ENCODE data around the gene TSTD2.
"Not testable (repeated sequence)": the region's sequence is repeated elsewhere in the genome, so short reads cannot be mapped to it uniquely, and the experiment has no call there.

The TSTD2 gene

DNA sequence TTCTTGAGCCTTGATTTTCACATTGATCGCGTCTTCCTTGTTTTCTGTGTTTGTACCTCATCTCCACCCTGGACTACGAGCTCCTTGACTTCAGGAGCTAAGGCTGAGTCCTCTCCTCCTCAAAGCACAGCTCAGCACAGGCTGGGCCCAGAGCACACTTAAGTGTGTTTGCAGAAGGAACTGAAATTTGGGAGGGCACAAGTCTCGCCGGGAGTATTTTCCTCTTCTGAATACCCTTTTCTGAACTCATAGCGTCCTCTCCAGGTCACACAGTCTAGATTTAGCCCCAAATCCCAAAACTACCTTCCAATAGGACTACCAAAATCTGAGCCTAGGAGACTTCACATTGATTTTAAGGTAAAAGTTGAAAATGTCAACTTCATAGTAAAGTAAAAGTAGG is 41.6 kb downstream of the TSTD2 start:
- no peak overlapping the region for H2AFZ ChIP-seq (ENCODE audit: low read depth)
- TF ChIP-seq, protein P1, sequence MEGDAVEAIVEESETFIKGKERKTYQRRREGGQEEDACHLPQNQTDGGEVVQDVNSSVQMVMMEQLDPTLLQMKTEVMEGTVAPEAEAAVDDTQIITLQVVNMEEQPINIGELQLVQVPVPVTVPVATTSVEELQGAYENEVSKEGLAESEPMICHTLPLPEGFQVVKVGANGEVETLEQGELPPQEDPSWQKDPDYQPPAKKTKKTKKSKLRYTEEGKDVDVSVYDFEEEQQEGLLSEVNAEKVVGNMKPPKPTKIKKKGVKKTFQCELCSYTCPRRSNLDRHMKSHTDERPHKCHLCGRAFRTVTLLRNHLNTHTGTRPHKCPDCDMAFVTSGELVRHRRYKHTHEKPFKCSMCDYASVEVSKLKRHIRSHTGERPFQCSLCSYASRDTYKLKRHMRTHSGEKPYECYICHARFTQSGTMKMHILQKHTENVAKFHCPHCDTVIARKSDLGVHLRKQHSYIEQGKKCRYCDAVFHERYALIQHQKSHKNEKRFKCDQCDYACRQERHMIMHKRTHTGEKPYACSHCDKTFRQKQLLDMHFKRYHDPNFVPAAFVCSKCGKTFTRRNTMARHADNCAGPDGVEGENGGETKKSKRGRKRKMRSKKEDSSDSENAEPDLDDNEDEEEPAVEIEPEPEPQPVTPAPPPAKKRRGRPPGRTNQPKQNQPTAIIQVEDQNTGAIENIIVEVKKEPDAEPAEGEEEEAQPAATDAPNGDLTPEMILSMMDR (conservative IDR thresholded peaks at IDR 0.05; ENCODE audit: low read depth, low read length): no peak
- H3K79me2 ChIP-seq (ENCODE audit: insufficient read depth, low read depth): no peaks in the 10 kb centered on the region
- no peak overlapping the region for H3K27ac ChIP-seq
- no peaks in the 10 kb centered on the region for H3K4me1 ChIP-seq (ENCODE audit: low read depth, poor library complexity, severe bottlenecking)
- no peaks in the 10 kb centered on the region for H3K36me3 ChIP-seq (ENCODE audit: insufficient read depth)
- H3K4me3 ChIP-seq (IDR thresholded peaks at IDR 0.05; ENCODE audit: insufficient read depth, low read depth, low read length): no peak overlapping the region
- H3K9ac ChIP-seq: no peak overlapping the region
- H3K27me3 ChIP-seq (ENCODE audit: insufficient read depth, low read depth): no peaks in the 10 kb centered on the region
- no peak overlapping the region for H3K4me2 ChIP-seq
- no peaks in the 10 kb centered on the region for H4K20me1 ChIP-seq (ENCODE audit: insufficient read depth)

DNA sequence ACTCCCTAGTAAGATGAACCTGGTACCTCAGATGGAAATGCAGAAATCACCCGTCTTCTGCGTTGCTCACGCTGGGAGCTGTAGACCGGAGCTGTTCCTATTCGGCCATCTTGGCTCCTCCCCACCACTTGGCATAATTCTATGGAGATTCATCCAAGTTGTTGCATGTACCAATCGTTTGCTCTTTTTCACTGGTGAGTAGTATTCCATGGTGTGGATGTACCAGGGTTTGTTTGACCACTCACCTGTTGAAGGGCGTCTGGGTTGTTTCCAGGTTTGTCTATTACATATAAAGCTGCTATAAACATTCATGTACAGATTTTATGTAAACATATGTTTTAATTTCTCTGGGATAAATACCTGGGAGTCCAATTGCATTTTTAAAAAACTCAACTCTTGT is 46.3 kb downstream of the TSTD2 start:
- not testable (repeated sequence) for H2AFZ ChIP-seq (ENCODE audit: low read depth); H3K4me2 ChIP-seq; H3K4me1 ChIP-seq (ENCODE audit: low read depth, poor library complexity, severe bottlenecking); H3K27me3 ChIP-seq (ENCODE audit: insufficient read depth, low read depth); H3K9ac ChIP-seq; H4K20me1 ChIP-seq (ENCODE audit: insufficient read depth); H3K27ac ChIP-seq; H3K79me2 ChIP-seq (ENCODE audit: insufficient read depth, low read depth); H3K4me3 ChIP-seq (IDR thresholded peaks at IDR 0.05; ENCODE audit: insufficient read depth, low read depth, low read length); H3K36me3 ChIP-seq (ENCODE audit: insufficient read depth)

DNA sequence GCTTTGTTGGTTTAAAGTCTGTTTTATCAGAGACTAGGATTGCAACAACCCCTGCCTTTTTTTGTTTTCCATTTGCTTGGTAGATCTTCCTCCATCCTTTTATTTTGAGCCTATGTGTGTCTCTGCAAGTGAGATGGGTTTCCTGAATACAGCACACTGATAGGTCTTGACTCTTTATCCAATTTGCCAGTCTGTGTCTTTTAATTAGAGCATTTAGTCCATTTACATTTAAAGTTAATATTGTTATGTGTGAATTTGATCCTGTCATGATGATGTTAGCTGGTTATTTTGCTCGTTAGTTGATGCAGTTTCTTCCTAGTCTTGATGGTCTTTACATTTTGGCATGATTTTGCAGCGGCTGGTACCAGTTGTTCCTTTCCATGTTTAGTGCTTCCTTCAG is 48.4 kb downstream of the TSTD2 start:
- H3K27me3 ChIP-seq (ENCODE audit: insufficient read depth, low read depth); H3K27ac ChIP-seq; H3K4me2 ChIP-seq; H3K4me3 ChIP-seq (IDR thresholded peaks at IDR 0.05; ENCODE audit: insufficient read depth, low read depth, low read length); H4K20me1 ChIP-seq (ENCODE audit: insufficient read depth); H3K9ac ChIP-seq; H3K79me2 ChIP-seq (ENCODE audit: insufficient read depth, low read depth); H3K36me3 ChIP-seq (ENCODE audit: insufficient read depth); H3K4me1 ChIP-seq (ENCODE audit: low read depth, poor library complexity, severe bottlenecking); H2AFZ ChIP-seq (ENCODE audit: low read depth): not testable (repeated sequence)

DNA sequence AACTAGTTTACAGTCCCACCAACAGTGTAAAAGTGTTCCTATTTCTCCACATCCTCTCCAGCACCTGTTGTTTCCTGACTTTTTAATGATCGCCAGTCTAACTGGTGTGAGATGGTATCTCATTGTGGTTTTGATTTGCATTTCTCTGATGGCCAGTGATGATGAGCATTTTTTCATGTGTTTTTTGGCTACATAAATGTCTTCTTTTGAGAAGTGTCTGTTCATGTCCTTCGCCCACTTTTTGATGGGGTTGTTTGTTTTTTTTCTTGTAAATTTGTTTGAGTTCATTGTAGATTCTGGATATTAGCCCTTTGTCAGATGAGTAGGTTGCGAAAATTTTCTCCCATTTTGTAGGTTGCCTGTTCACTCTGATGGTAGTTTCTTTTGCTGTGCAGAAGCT is 51.6 kb downstream of the TSTD2 start:
- H3K79me2 ChIP-seq (ENCODE audit: insufficient read depth, low read depth); H3K4me3 ChIP-seq (IDR thresholded peaks at IDR 0.05; ENCODE audit: insufficient read depth, low read depth, low read length); H3K27me3 ChIP-seq (ENCODE audit: insufficient read depth, low read depth); H3K4me2 ChIP-seq; H2AFZ ChIP-seq (ENCODE audit: low read depth); H3K4me1 ChIP-seq (ENCODE audit: low read depth, poor library complexity, severe bottlenecking); H3K36me3 ChIP-seq (ENCODE audit: insufficient read depth); H4K20me1 ChIP-seq (ENCODE audit: insufficient read depth); H3K27ac ChIP-seq; H3K9ac ChIP-seq: not testable (repeated sequence)

DNA sequence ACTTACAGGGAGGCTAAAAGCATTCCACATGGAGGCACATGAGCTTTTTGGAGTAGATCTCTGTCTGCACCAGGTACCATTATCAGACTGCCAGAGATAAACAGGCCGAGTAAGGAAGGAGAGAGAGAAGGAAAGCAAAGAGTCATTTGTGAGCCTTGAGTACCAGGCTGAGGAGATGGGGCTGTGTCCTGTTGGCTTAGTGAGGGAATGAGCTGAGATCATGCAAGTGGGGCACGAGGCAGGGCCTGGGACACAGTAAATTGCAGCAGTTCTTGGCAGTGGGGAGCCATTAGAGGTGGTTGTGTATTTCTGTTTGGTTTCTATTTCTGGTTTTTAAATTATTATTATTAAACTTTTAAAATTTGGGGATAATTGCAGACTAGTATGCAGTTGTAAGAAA is 53.3 kb downstream of the TSTD2 start:
- Histone ChIP-seq H3K4me1 (ENCODE audit: low read depth, poor library complexity, severe bottlenecking) (no peaks in the 10 kb centered on the region), H4K20me1 (ENCODE audit: insufficient read depth) (no peaks in the 10 kb centered on the region), H3K27me3 (ENCODE audit: insufficient read depth, low read depth) (no peaks in the 10 kb centered on the region), H3K27ac (no peak overlapping the region), H3K4me2 (no peak overlapping the region), H3K36me3 (ENCODE audit: insufficient read depth) (no peaks in the 10 kb centered on the region), H3K9ac (no peak overlapping the region), H2AFZ (ENCODE audit: low read depth) (no peak overlapping the region), H3K79me2 (ENCODE audit: insufficient read depth, low read depth) (no peaks in the 10 kb centered on the region), H3K4me3 (IDR thresholded peaks at IDR 0.05; ENCODE audit: insufficient read depth, low read depth, low read length) (no peak overlapping the region)
- TF ChIP-seq, protein P1 (conservative IDR thresholded peaks at IDR 0.05; ENCODE audit: low read depth, low read length): no peak

DNA sequence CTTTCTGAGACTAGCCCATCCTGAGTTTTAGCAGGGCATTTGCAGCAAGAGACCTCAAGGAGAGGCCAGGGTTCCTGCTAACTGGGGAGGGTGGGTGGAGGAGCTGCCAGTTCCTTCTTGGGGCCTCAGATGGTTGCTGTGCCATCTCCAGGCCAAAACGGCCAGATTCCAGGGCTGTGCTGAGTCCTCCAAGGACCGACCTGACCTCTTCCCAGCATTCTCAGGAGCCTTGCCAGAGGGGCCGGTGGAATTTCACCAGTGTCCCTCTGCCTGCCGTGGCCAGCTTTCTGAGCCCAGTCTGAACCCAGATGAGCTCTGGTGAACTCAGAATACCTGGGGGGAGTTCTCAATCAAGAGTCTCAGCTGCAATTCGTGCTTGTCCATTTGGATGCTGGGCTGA is 54.3 kb downstream of the TSTD2 start:
- H4K20me1 ChIP-seq (ENCODE audit: insufficient read depth): no peaks in the 10 kb centered on the region

More for the DNA sequence above, 54.3 kb downstream of the TSTD2 start:
- no peaks in the 10 kb centered on the region for H3K27me3 ChIP-seq (ENCODE audit: insufficient read depth, low read depth)
- no peaks in the 10 kb centered on the region for H3K79me2 ChIP-seq (ENCODE audit: insufficient read depth, low read depth)
- H3K4me2 ChIP-seq: no peak overlapping the region
- H3K4me3 ChIP-seq (IDR thresholded peaks at IDR 0.05; ENCODE audit: insufficient read depth, low read depth, low read length): no peak overlapping the region
- no peak overlapping the region for H3K27ac ChIP-seq
- TF ChIP-seq, protein P1 (conservative IDR thresholded peaks at IDR 0.05; ENCODE audit: low read depth, low read length): no peak
- no peak overlapping the region for H3K9ac ChIP-seq
- H3K4me1 ChIP-seq (ENCODE audit: low read depth, poor library complexity, severe bottlenecking): no peaks in the 10 kb centered on the region
- no peak overlapping the region for H2AFZ ChIP-seq (ENCODE audit: low read depth)
- no peaks in the 10 kb centered on the region for H3K36me3 ChIP-seq (ENCODE audit: insufficient read depth)
